GM19372 (cell line): ENCODE results near the gene VGLL4.

Experiments used
- ATAC-seq: cut with Tn5 transposase; IDR thresholded peaks from one replicate; pipeline ENCODE4 v1.9.1; 2021; ENCODE audit warnings: mild to moderate bottlenecking, low read depth, moderate library complexity; ENCODE audit not compliant: unreplicated experiment

The VGLL4 gene

DNA sequence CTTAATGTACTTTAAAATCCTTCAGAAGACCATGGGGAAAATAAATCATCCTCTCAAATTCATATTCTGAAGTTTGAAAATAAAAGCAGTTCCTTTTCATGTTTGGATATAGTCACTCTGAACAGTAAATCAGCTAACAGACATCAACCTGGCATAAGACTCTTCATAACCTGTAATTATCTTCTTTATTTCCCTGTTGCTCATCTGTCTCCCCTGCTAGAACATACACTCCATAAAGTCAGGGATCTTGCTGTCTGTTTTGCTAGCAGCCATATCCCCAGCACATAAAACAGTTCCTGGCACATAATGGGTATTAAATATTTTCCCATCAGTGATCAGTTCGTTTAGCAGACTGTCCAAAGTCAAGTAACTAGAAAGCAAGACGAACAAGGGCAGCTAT, 11.2 kb downstream of the VGLL4 start:
- no peak for ATAC-seq

DNA sequence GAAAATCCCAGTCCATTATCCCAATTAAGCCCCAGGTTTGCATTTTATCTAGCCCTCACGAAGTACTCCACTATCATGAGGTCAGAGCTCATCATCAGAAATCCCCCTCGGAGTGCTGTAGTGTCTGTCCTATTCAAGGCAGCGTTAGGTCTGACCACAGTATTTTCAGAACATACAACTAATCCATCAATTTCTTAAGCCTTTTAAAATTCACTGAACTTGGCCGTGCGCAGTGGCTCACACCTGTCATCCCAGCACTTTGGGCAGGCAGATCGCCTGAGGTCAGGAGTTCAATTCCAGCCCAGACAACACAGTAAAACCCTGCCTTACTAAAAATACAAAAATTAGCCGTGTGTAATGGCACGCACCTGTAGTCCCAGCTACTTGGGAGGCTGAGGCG, 11.9 kb downstream of the VGLL4 start:
- no peak for ATAC-seq

DNA sequence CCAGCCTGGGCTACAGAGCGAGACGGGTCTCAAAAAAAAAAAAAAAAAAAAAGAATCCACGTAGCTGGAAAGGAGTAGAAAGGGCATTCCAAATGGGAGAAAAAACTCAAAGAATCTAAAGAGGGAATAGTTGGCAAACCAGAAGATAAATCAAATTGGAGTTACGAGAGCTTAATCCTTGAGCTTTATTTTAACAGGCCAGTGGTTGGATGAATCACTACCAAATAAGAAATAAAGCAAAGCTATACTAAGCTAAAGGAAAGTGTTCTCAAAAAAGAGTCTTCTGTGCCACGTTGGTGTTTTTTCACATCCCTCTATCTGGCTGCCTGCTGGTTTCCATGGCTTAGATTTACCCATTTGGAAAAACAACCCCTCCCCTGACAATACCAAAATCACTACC, 14.0 kb downstream of the VGLL4 start:
- ATAC-seq, result no peak

GRCh38 chr3:11627612-11628011, 16.1 kb downstream of the VGLL4 start:
- ATAC-seq, result no peak

DNA sequence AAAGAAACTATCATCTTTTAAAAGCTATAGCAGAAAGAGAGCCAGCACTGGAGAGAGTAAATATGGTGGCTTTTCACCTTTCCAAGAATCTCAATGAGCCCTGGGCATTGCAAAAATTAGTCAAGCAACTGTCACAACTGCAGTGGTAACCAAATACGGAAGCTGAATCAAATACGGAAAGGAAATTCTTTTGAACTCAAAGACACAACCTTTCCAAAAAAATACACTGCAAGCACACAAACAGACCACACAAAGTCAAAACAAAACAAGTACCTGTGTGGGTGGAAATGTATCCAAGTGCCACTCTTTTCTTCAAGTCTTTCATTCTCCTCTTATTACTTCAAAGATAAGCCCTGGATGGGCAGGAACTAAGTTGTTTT, 17.6 kb downstream of the VGLL4 start:
- ATAC-seq, result peak; percentile 64

- ATAC-seq, result no peak
These were observed 18.2 kb downstream of the VGLL4 start for GRCh38 chr3:11625376-11626083.

DNA sequence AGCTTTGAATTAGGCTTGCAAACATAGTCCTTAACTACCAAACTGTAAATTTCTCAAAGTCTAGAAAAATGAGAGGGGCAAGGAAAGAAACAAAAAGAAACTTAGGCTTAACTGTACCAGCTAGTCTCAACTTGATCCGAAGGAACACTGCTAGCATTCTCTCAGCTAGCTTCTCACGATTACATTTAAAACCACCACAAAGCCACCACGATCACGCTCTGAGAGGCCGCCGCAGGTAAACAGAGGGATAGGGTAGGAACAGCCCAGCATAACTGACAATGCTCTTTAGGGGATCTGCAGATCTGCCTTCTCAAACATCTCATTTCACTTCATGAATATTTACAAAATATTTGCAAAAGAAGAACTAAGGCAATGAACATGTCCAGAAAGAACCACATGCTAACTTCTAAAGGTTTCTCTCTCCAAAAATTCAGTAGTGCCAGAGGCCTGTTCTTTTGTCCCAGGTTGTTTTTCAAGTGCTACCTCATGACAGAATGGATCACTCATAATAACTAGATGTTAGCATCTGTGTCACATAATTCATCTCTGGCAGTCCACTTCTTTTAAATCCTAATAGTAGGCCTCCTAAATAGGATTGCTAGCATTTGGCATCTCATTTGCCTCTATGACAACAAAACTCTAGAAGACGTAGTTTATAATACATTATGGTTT, 18.9 kb downstream of the VGLL4 start:
- no peak for ATAC-seq

DNA sequence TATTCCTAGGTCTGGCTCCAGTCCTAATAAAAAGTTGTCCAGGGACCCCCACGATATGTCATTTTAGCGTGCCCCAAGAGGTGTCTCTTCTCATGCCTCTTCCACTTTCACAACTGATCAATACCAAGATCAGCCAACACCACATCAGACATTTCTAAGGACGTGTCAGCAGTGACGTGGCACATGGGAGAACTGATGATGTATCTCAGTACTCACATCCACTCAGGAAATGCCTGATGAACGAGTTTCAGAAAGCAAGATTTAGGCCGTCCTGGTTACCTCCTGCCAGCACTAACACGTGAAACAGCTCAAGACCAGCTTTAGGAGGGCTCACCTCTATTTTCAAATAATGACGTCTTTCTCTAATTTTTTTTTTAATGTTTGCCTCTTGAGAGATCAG, 19.6 kb downstream of the VGLL4 start:
- no peak for ATAC-seq

GRCh38 chr3:11622586-11623550, 20.8 kb downstream of the VGLL4 start:
- ATAC-seq, result no peak

GRCh38 chr3:11621077-11621476, 22.6 kb downstream of the VGLL4 start:
- ATAC-seq, result no peak

DNA sequence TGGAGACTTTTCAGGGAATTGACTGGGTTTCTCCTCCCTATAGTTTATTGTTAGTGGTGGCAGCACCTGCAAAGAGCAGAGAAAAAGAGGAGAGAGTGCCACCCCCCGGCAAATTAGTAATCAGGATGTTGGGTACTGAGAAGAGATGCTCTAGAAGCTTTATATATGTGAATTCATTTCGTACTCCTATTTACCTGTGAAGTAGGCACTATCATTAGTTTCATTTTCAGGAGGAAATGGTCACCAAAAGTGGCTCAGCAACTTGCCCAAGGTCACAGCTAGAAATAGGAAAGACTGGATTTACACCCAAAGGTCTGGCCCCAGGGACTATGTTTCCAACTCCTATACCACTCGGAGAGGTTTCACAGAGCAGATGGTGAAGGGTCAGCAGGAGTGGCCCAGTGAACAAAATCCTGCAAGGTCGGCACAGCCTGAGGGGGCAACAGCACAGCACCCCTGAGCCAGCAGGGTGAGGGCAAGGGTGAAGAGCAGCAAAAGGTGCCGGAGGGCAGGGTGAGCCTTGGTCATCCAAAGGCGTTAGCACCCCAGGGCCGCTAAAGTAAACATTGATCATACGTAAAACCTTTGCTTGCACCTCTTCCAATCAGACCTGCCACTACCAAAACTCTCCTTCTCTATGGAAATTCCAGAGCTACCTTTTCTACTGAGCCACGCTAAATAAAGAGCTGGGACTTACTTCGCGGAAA, 23.6 kb downstream of the VGLL4 start:
- no peak for ATAC-seq

GRCh38 chr3:11619461-11619860, 24.3 kb downstream of the VGLL4 start:
- no peak for ATAC-seq

DNA sequence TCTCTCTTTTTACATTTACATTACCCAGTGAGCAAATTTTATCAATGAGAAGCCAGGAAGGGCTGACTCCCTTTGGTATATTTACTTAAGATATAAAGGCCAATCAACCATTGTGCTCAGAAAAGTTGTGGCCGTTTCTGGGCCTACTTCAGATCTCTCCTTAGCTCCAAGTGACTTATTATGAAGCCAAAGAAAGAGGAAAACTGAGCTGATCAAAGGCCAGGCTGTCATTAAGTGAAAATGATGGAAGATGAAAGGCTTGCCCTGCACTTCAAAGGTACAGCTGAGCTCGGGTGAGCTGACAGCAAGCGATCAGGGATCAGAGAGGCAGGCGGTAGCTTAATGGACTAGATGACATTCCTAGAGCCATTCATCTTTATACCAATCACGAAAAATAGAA, 24.8 kb downstream of the VGLL4 start:
- no peak for ATAC-seq

DNA sequence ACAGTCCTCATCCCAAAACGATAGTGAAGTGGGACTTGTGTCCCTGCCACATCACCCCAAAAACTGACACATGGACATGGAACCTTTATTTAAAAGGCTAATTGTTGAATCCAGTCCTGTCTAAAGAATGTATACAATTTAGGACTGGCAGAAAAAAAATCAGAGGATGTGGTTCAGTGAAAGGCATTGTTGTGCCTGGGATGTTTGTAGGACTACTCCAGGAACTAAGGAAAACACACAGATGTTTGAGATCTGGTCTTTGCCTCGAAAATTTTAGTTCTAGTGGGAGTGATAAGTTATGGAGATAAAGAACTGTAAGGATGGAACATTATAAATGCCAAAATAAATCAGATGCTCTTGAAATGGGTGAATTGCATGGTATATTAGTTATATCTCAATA, 27.2 kb downstream of the VGLL4 start:
- ATAC-seq, result no peak

DNA sequence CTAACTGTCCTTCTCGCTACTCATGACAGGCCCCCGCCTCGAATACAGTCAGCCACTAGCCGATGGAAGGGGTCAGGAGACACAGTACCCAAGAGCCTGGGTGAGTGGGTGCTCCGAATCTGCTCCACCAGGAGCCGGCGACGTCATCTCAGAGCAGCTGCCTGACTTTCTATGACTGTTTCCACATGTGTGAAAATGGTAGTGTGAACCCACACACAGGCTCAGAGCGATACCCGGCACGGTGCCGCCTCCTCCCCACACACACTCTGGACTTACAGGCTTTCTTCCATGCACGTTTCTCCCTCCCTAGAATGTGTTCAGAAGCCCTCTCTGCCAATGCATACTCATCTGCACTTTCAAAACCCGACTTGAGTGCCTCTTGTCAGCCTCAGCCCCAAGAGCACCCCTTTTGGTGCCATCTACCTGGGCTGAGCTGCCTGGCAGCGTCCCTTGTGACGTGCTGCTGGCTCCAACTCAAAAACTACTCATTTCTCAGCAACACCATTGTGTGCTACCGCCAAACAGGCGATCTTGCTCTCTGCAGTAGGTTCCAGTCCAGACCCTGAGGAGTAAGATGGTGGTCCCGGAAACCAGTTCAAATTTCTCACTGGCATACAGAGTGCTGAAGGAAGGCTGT, 29.7 kb downstream of the VGLL4 start:
- ATAC-seq, result no peak

DNA sequence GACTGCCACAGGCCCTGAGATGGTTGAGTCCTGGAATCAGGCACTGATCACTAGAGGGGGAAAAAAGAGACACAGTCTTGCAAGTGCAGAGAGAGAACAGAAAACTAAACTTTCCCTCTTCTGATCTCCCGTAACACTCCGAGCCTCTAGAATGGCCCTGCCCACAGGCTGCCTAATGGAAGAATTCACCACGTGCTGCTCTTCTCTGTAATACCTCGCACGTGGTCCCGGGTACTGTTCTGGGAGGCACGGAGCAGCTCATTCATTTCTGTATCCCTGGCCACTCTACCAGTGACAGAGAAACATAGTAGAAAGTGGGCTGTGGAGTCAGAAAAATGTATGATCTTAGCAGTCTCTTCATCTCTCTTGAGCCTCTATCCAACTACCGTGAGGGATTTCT, 30.4 kb downstream of the VGLL4 start:
- ATAC-seq, result no peak

DNA sequence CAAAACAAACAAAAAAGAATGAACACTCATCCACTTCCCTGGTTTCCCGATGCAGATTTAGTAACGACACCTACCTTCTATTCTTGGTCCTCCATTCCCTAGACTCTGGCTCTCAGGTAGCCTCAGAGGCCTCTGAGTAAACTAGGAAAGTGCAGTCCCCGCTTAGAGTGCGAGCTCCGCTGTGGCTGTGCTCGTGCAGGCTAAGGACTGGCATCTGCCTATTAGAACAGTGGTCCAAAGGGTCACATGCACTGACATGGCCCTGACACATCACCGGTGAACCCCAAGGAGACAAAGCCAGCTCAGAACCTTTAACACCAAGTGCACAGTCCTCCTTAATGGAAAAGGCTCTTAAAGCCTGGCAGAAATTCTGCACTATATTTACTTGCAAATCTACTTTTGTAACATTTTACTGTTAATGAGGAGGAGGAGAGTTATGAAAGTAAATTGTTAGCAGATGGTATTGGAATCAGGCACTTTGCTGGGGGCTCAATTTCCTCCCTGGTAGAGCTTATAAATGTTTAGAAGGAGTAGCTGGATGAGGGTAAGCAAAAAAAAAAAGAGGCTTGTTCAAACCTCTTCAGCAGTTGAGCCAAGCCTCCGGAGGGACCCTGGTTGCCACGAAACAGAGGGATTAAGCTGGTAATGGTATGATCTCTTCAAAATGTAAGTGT, 31.1 kb downstream of the VGLL4 start:
- no peak for ATAC-seq

- no peak for ATAC-seq
These were observed 32.3 kb downstream of the VGLL4 start for GRCh38 chr3:11611341-11611799.

GRCh38 chr3:11610700-11611275, 32.9 kb downstream of the VGLL4 start:
- ATAC-seq, result no peak
